ENCODE results near the gene CDK14.

CDK14 gene

GRCh38 chr7:90678986-90679385 is 82.9 kb downstream of the CDK14 start:
- no peak for DNase-seq (ENCODE audit: extremely low read depth, low read depth)
- H3K4me3 ChIP-seq (replicated peaks; ENCODE audit: low read depth, low read length): no peak overlapping the region
- TF ChIP-seq CTCF (IDR thresholded peaks at IDR 0.05; ENCODE audit: low read depth, low read length, missing control alignments): no peak

GRCh38 chr7:90680484-90680883 is 84.4 kb downstream of the CDK14 start:
- no peak overlapping the region for H3K4me3 ChIP-seq (replicated peaks; ENCODE audit: low read depth, low read length)
- no peak for TF ChIP-seq CTCF (IDR thresholded peaks at IDR 0.05; ENCODE audit: low read depth, low read length, missing control alignments)
- DNase-seq (ENCODE audit: extremely low read depth, low read depth): no peak

- no peak for TF ChIP-seq CTCF (IDR thresholded peaks at IDR 0.05; ENCODE audit: low read depth, low read length, missing control alignments)
- no peak for DNase-seq (ENCODE audit: extremely low read depth, low read depth)
Observed at GRCh38 chr7:90681336-90682022, 85.4 kb downstream of the CDK14 start.

GRCh38 chr7:90686146-90686545 is 90.0 kb downstream of the CDK14 start:
- no peak for DNase-seq (ENCODE audit: extremely low read depth, low read depth)
- no peak for TF ChIP-seq CTCF (IDR thresholded peaks at IDR 0.05; ENCODE audit: low read depth, low read length, missing control alignments)
- no peak overlapping the region for H3K4me3 ChIP-seq (replicated peaks; ENCODE audit: low read depth, low read length)

More at GRCh38 chr7:90681336-90682022, 85.4 kb downstream of the CDK14 start:
- H3K4me3 ChIP-seq (replicated peaks; ENCODE audit: low read depth, low read length): no peak overlapping the region

- no peak overlapping the region for H3K4me3 ChIP-seq (replicated peaks; ENCODE audit: low read depth, low read length)
- no peak for DNase-seq (ENCODE audit: extremely low read depth, low read depth)
Observed at GRCh38 chr7:90688810-90689209, 92.7 kb downstream of the CDK14 start.

GRCh38 chr7:90689260-90689659 is 93.1 kb downstream of the CDK14 start:
- TF ChIP-seq CTCF (IDR thresholded peaks at IDR 0.05; ENCODE audit: low read depth, low read length, missing control alignments): no peak
- H3K4me3 ChIP-seq (replicated peaks; ENCODE audit: low read depth, low read length): no peak overlapping the region
- DNase-seq (ENCODE audit: extremely low read depth, low read depth): no peak

More at GRCh38 chr7:90688810-90689209, 92.7 kb downstream of the CDK14 start:
- TF ChIP-seq CTCF (IDR thresholded peaks at IDR 0.05; ENCODE audit: low read depth, low read length, missing control alignments): no peak
